ENCODE measurements around the gene FGFRL1. TPM values are rescaled to one million over a fixed set of nuclear protein-coding genes. Genes with fewer than 3 reads are reported as not detected.

Gene FGFRL1
- total RNA-seq, 4 donors from 2014 or later: 59.0 to 93.9 (median 77.2) TPM

- 69 to 77% methylated on average over 3 to 22 of the region's 26 CpGs for WGBS, 2 donors
- Histone ChIP-seq H3K36me3 (peaks cover 16 to 17% of the 10 kb centered on the region in 2 donors), H3K4me1 (peaks cover 0 to 4% of the 10 kb centered on the region in 2 donors), H3K27ac (no peak overlapping the region), H3K9me3 (no peaks in the 10 kb centered on the region), H3K4me3 (replicated peaks in 1 of 3) (no peak overlapping the region), H3K27me3 (no peaks in the 10 kb centered on the region)
- TF ChIP-seq POLR2A (IDR thresholded peaks at IDR 0.05) (no peak), CTCF (IDR thresholded peaks at IDR 0.05) (no peak)
- intact Hi-C loops (cut with DNase I): no loop called here
- no peak for DNase-seq
Measured at GRCh38 chr4:1027219-1027914, 15.9 kb downstream of the FGFRL1 start.

GRCh38 chr4:1027915-1028238 lies 16.5 kb downstream of the FGFRL1 start:
- TF ChIP-seq CTCF (IDR thresholded peaks at IDR 0.05) (no peak), POLR2A (IDR thresholded peaks at IDR 0.05) (no peak)
- whole genome bisulfite sequencing, 2 donors: 48 to 73% methylated on average over 3 of the region's 9 CpGs

GRCh38 chr4:1028574-1029220 lies 17.3 kb downstream of the FGFRL1 start:
- Histone ChIP-seq H3K4me1 (peaks cover 2 to 15% of the 10 kb centered on the region in 2 donors), H3K4me3 (replicated peaks in 1 of 3) (no peak overlapping the region), H3K27ac (no peak overlapping the region), H3K36me3 (peaks cover 16 to 17% of the 10 kb centered on the region in 2 donors), H3K9me3 (no peaks in the 10 kb centered on the region), H3K27me3 (no peaks in the 10 kb centered on the region)
- intact Hi-C loops (cut with DNase I): no loop called here
- 79 to 80% methylated on average over 26 to 35 of the region's 36 CpGs for WGBS, 2 donors
- DNase-seq: no peak
- no peak for TF ChIP-seq CTCF (IDR thresholded peaks at IDR 0.05)
- TF ChIP-seq POLR2A (IDR thresholded peaks at IDR 0.05): no peak

More at GRCh38 chr4:1027915-1028238, 16.5 kb downstream of the FGFRL1 start:
- no peaks in the 10 kb centered on the region for H3K27me3 ChIP-seq
- H3K27ac ChIP-seq: no peak overlapping the region
- intact Hi-C loops (cut with DNase I): no loop called here
- no peak for DNase-seq
- H3K4me3 ChIP-seq (replicated peaks in 1 of 3): no peak overlapping the region
- H3K9me3 ChIP-seq: no peaks in the 10 kb centered on the region
- peaks cover 16 to 17% of the 10 kb centered on the region in 2 donors for H3K36me3 ChIP-seq
- H3K4me1 ChIP-seq: peaks cover 0 to 8% of the 10 kb centered on the region in 2 donors

GRCh38 chr4:1029529-1029928 lies 18.1 kb downstream of the FGFRL1 start:
- Histone ChIP-seq H3K9me3 (no peaks in the 10 kb centered on the region), H3K27ac (no peak overlapping the region), H3K36me3 (peaks cover 11 to 15% of the 10 kb centered on the region in 2 donors), H3K4me1 (peaks cover 11 to 23% of the 10 kb centered on the region in 2 donors), H3K4me3 (replicated peaks in 1 of 3) (no peak overlapping the region), H3K27me3 (no peaks in the 10 kb centered on the region)
- TF ChIP-seq CTCF (IDR thresholded peaks at IDR 0.05) (no peak), POLR2A (IDR thresholded peaks at IDR 0.05) (no peak)
- intact Hi-C loops (cut with DNase I): no loop called here
- DNase-seq: no peak
- 63 to 77% methylated on average over 9 to 14 of the region's 17 CpGs for WGBS, 2 donors

GRCh38 chr4:1030031-1030430 lies 18.6 kb downstream of the FGFRL1 start:
- intact Hi-C loops (cut with DNase I): no loop called here
- H3K36me3 ChIP-seq: peaks cover 7 to 10% of the 10 kb centered on the region in 2 donors
- no peaks in the 10 kb centered on the region for H3K9me3 ChIP-seq
- H3K4me3 ChIP-seq (replicated peaks in 1 of 3): no peak overlapping the region
- no peak overlapping the region for H3K27ac ChIP-seq
- H3K27me3 ChIP-seq: no peaks in the 10 kb centered on the region
- no peak for TF ChIP-seq CTCF (IDR thresholded peaks at IDR 0.05)
- no peak for TF ChIP-seq POLR2A (IDR thresholded peaks at IDR 0.05)
- peaks cover 16 to 28% of the 10 kb centered on the region in 2 donors for H3K4me1 ChIP-seq
- DNase-seq: no peak
- 70 to 73% methylated on average over 2 of the region's 12 CpGs for WGBS, 2 donors
